Stimulated activated CD8-positive, alpha-beta memory T cell treated with anti-CD3 and anti-CD28 coated beads, Interleukin-15, amount 100 ng/mL, for 48 hours (primary cell): Measurements from ENCODE around the gene DDX11.
A peak's percentile ranks its signal among the peaks of the same experiment; 100 is the strongest.
"Not testable (repeated sequence)": the region's sequence is repeated elsewhere in the genome, so short reads cannot be mapped to it uniquely, and the experiment has no call there.

Source experiments
- DNase-seq, 2 donors: peaks; one replicate each; pipeline ENCODE4 v3.0.0-alpha.2; 2020; ENCODE audit warnings: low read depth in 2 of 2

DDX11 gene

GRCh38 chr12:31073527-31074332 is at the start of gene DDX11:
Gene DDX11 (plus strand): TSS chr12:31073860. CDS start chr12:31078394, 4,534 bp downstream.
- DNase-seq: peak; percentile 87 to 88

- DNase-seq: no peak
Measured at GRCh38 chr12:31026202-31026601, 47.5 kb upstream of the DDX11 start.

GRCh38 chr12:31027006-31027405 is 46.7 kb upstream of the DDX11 start:
- not testable (repeated sequence) for DNase-seq

- DNase-seq: no peak
Measured at GRCh38 chr12:31029468-31029867, 44.2 kb upstream of the DDX11 start.

GRCh38 chr12:31029916-31030562 is 43.6 kb upstream of the DDX11 start:
- DNase-seq: no peak

GRCh38 chr12:31031951-31032335 is 41.7 kb upstream of the DDX11 start:
- no peak for DNase-seq

- no peak for DNase-seq
Measured at GRCh38 chr12:31033146-31033545, 40.5 kb upstream of the DDX11 start.

- no peak for DNase-seq
Measured at GRCh38 chr12:31033681-31034080, 40.0 kb upstream of the DDX11 start.

- DNase-seq: no peak
Measured at GRCh38 chr12:31034372-31034771, 39.3 kb upstream of the DDX11 start.

- no peak for DNase-seq
Measured at GRCh38 chr12:31035226-31035625, 38.4 kb upstream of the DDX11 start.

GRCh38 chr12:31035967-31036665 is 37.5 kb upstream of the DDX11 start:
- DNase-seq: no peak

GRCh38 chr12:31037028-31037427 is 36.6 kb upstream of the DDX11 start:
- no peak for DNase-seq

GRCh38 chr12:31037931-31038330 is 35.7 kb upstream of the DDX11 start:
- no peak for DNase-seq

- DNase-seq: no peak
Measured at GRCh38 chr12:31041033-31041564, 32.6 kb upstream of the DDX11 start.

- not testable (repeated sequence) for DNase-seq
Measured at GRCh38 chr12:31050143-31050542, 23.5 kb upstream of the DDX11 start.

- not testable (repeated sequence) for DNase-seq
Measured at GRCh38 chr12:31050548-31050947, 23.1 kb upstream of the DDX11 start.

GRCh38 chr12:31051692-31052091 is 22.0 kb upstream of the DDX11 start:
- DNase-seq: peak; percentile 49 to 64

- not testable (repeated sequence) for DNase-seq
Measured at GRCh38 chr12:31052121-31052520, 21.5 kb upstream of the DDX11 start.

GRCh38 chr12:31052666-31053439 is 20.8 kb upstream of the DDX11 start:
- not testable (repeated sequence) for DNase-seq

GRCh38 chr12:31053944-31054343 is 19.7 kb upstream of the DDX11 start:
- DNase-seq: not testable (repeated sequence)

GRCh38 chr12:31057671-31058070 is 16.0 kb upstream of the DDX11 start:
- no peak for DNase-seq
